ENCODE measurements around the gene KCNQ5. TPM values are rescaled to one million over a fixed set of nuclear protein-coding genes. Genes with fewer than 3 reads are reported as not detected.

KCNQ5 gene
- total RNA-seq, 4 donors from 2014 or later: 1.1 to 14.6 (median 9.0) TPM

GRCh38 chr6:72950114-72950860, 328.4 kb downstream of the KCNQ5 start:
- no peak for DNase-seq
- intact Hi-C loops (cut with DNase I): no loop called here
- Histone ChIP-seq H3K36me3 (no peaks in the 10 kb centered on the region), H3K27me3 (no peaks in the 10 kb centered on the region), H3K4me3 (replicated peaks in 1 of 3) (no peak overlapping the region), H3K4me1 (peaks cover 21 to 25% of the 10 kb centered on the region in 2 donors), H3K27ac (no peak overlapping the region), H3K9me3 (no peaks in the 10 kb centered on the region)
- TF ChIP-seq POLR2A (IDR thresholded peaks at IDR 0.05): no peak
- no peak for TF ChIP-seq CTCF (IDR thresholded peaks at IDR 0.05)
- WGBS, 2 donors: 83 to 89% methylated on average over 6 of the region's 6 CpGs

- peak overlapping the region; percentile 66 to 90 (median 90) for H3K27ac ChIP-seq
- H3K27me3 ChIP-seq: no peaks in the 10 kb centered on the region
- H3K9me3 ChIP-seq: no peaks in the 10 kb centered on the region
- intact Hi-C loops (cut with DNase I): no loop called here
- H3K36me3 ChIP-seq: no peaks in the 10 kb centered on the region
- peaks cover 21 to 32% of the 10 kb centered on the region in 2 donors for H3K4me1 ChIP-seq
- WGBS, 2 donors: 61 to 64% methylated on average over 2 of the region's 2 CpGs
- TF ChIP-seq CTCF (IDR thresholded peaks at IDR 0.05) (no peak), POLR2A (IDR thresholded peaks at IDR 0.05) (no peak)
- DNase-seq: no peak
- H3K4me3 ChIP-seq (replicated peaks in 1 of 3): no peak overlapping the region
These were observed 331.2 kb downstream of the KCNQ5 start for GRCh38 chr6:72952808-72953630.

- H3K9me3 ChIP-seq: no peaks in the 10 kb centered on the region
- 20 to 28% methylated on average over 3 of the region's 3 CpGs for WGBS, 2 donors
- no peak for TF ChIP-seq POLR2A (IDR thresholded peaks at IDR 0.05)
- no peak for TF ChIP-seq CTCF (IDR thresholded peaks at IDR 0.05)
- no peaks in the 10 kb centered on the region for H3K36me3 ChIP-seq
- intact Hi-C loops (cut with DNase I): no loop called here
- peak; percentile 64 to 66 for DNase-seq
- no peak overlapping the region for H3K4me3 ChIP-seq (replicated peaks in 1 of 3)
- peaks cover 21 to 32% of the 10 kb centered on the region in 2 donors for H3K4me1 ChIP-seq
- peak overlapping the region; percentile 66 to 90 (median 90) for H3K27ac ChIP-seq
- no peaks in the 10 kb centered on the region for H3K27me3 ChIP-seq
These were observed 332.1 kb downstream of the KCNQ5 start for GRCh38 chr6:72953971-72954381.

- no peak for TF ChIP-seq CTCF (IDR thresholded peaks at IDR 0.05)
- TF ChIP-seq POLR2A (IDR thresholded peaks at IDR 0.05): no peak
- Histone ChIP-seq H3K9me3 (no peaks in the 10 kb centered on the region), H3K4me3 (replicated peaks in 1 of 3) (no peak overlapping the region), H3K36me3 (no peaks in the 10 kb centered on the region), H3K27ac (peak overlapping the region; percentile 66 to 90 (median 90)), H3K27me3 (no peaks in the 10 kb centered on the region), H3K4me1 (peaks cover 21 to 32% of the 10 kb centered on the region in 2 donors)
- intact Hi-C loops (cut with DNase I): no loop called here
- 31 to 40% methylated on average over 4 of the region's 4 CpGs for WGBS, 2 donors
- DNase-seq: peak; percentile 32 to 33
These were observed 332.9 kb downstream of the KCNQ5 start for GRCh38 chr6:72954716-72955115.

- peak; percentile 41 to 51 for DNase-seq
- H3K27me3 ChIP-seq: no peaks in the 10 kb centered on the region
- intact Hi-C loops (cut with DNase I): no loop called here
- H3K4me1 ChIP-seq: peaks cover 21 to 32% of the 10 kb centered on the region in 2 donors
- TF ChIP-seq CTCF (IDR thresholded peaks at IDR 0.05) (no peak), POLR2A (IDR thresholded peaks at IDR 0.05) (no peak)
- peak overlapping the region; percentile 66 to 90 (median 90) for H3K27ac ChIP-seq
- no peaks in the 10 kb centered on the region for H3K36me3 ChIP-seq
- WGBS, 2 donors: 19 to 24% methylated on average over 2 of the region's 2 CpGs
- H3K4me3 ChIP-seq (replicated peaks in 1 of 3): no peak overlapping the region
- no peaks in the 10 kb centered on the region for H3K9me3 ChIP-seq
These were observed 333.8 kb downstream of the KCNQ5 start for GRCh38 chr6:72955666-72956065.

Measured in thyroid gland (tissue), 4 donors.